Measurements from ENCODE around the gene RIMOC1.

Gene RIMOC1

GRCh38 chr5:41877408-41877807 is 26.7 kb upstream of the RIMOC1 start:
- Histone ChIP-seq H4K20me1 (ENCODE audit: low read depth, low read length) (no peaks in the 10 kb centered on the region), H3K4me3 (ENCODE audit: insufficient read depth, low read length, poor library complexity, severe bottlenecking) (no peak overlapping the region), H3K9me3 (ENCODE audit: insufficient read depth, low read length) (no peaks in the 10 kb centered on the region), H3K27me3 (ENCODE audit: low read length) (no peaks in the 10 kb centered on the region), H2AFZ (ENCODE audit: low read depth, low read length, severe bottlenecking) (no peak overlapping the region), H3K9ac (ENCODE audit: low read length) (no peak overlapping the region), H3K36me3 (ENCODE audit: low read length) (no peaks in the 10 kb centered on the region), H3K27ac (ENCODE audit: low read depth, low read length) (no peak overlapping the region), H3K4me2 (ENCODE audit: low read depth, low read length, poor library complexity, severe bottlenecking) (no peak overlapping the region), H3F3A (ENCODE audit: insufficient read depth) (no peaks in the 10 kb centered on the region), H3K9me2 (replicated peaks; ENCODE audit: insufficient read depth, low read length) (no peaks in the 10 kb centered on the region), H3K79me2 (ENCODE audit: insufficient read depth, low read length) (no peaks in the 10 kb centered on the region)
- TF ChIP-seq CTCF (IDR thresholded peaks at IDR 0.05; ENCODE audit: insufficient read depth, low read length, poor library complexity, severe bottlenecking) = no peak
- no peak for TF ChIP-seq EZH2phosphoT487 (conservative IDR thresholded peaks at IDR 0.05; ENCODE audit: low read length)

DNA sequence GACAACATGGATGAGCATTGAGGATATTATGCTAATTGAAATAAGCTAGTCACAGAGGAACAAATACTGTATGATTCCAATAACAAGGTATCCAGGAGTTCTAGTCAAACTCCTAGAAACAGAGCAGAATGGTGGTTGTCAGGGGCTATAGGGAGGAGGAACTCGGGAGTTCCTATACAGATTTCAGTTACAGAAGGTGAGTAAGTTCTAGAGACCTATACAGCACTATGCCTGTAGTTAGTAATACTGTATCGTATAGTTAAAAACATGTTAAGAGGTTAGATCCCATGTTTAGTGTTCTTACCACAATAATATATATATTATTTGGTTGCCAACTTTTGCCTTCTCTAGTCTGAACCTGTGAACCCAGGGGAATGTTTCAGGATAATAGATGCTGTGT is 26.0 kb upstream of the RIMOC1 start:
- Histone ChIP-seq H3K9me3 (ENCODE audit: insufficient read depth, low read length) (no peaks in the 10 kb centered on the region), H2AFZ (ENCODE audit: low read depth, low read length, severe bottlenecking) (no peak overlapping the region), H3K36me3 (ENCODE audit: low read length) (no peaks in the 10 kb centered on the region), H3K27ac (ENCODE audit: low read depth, low read length) (no peak overlapping the region), H3K9me2 (replicated peaks; ENCODE audit: insufficient read depth, low read length) (no peaks in the 10 kb centered on the region), H3K4me3 (ENCODE audit: insufficient read depth, low read length, poor library complexity, severe bottlenecking) (no peak overlapping the region), H3K9ac (ENCODE audit: low read length) (no peak overlapping the region), H3K4me2 (ENCODE audit: low read depth, low read length, poor library complexity, severe bottlenecking) (no peak overlapping the region), H3K27me3 (ENCODE audit: low read length) (no peaks in the 10 kb centered on the region), H3K79me2 (ENCODE audit: insufficient read depth, low read length) (no peaks in the 10 kb centered on the region), H3F3A (ENCODE audit: insufficient read depth) (no peaks in the 10 kb centered on the region), H4K20me1 (ENCODE audit: low read depth, low read length) (no peaks in the 10 kb centered on the region)
- TF ChIP-seq CTCF (IDR thresholded peaks at IDR 0.05; ENCODE audit: insufficient read depth, low read length, poor library complexity, severe bottlenecking) (no peak), EZH2phosphoT487 (conservative IDR thresholded peaks at IDR 0.05; ENCODE audit: low read length) (no peak)

- no peak overlapping the region for H3K4me3 ChIP-seq (ENCODE audit: insufficient read depth, low read length, poor library complexity, severe bottlenecking)
- H4K20me1 ChIP-seq (ENCODE audit: low read depth, low read length) = no peaks in the 10 kb centered on the region
- no peaks in the 10 kb centered on the region for H3K79me2 ChIP-seq (ENCODE audit: insufficient read depth, low read length)
- H3K9ac ChIP-seq (ENCODE audit: low read length) = no peak overlapping the region
- no peaks in the 10 kb centered on the region for H3K9me3 ChIP-seq (ENCODE audit: insufficient read depth, low read length)
- no peaks in the 10 kb centered on the region for H3K27me3 ChIP-seq (ENCODE audit: low read length)
- no peak overlapping the region for H3K27ac ChIP-seq (ENCODE audit: low read depth, low read length)
- H3F3A ChIP-seq (ENCODE audit: insufficient read depth) = no peaks in the 10 kb centered on the region
- H3K9me2 ChIP-seq (replicated peaks; ENCODE audit: insufficient read depth, low read length) = no peaks in the 10 kb centered on the region
- no peak overlapping the region for H3K4me2 ChIP-seq (ENCODE audit: low read depth, low read length, poor library complexity, severe bottlenecking)
- TF ChIP-seq CTCF (IDR thresholded peaks at IDR 0.05; ENCODE audit: insufficient read depth, low read length, poor library complexity, severe bottlenecking) (no peak), EZH2phosphoT487 (conservative IDR thresholded peaks at IDR 0.05; ENCODE audit: low read length) (no peak)
- H2AFZ ChIP-seq (ENCODE audit: low read depth, low read length, severe bottlenecking) = no peak overlapping the region
- no peaks in the 10 kb centered on the region for H3K36me3 ChIP-seq (ENCODE audit: low read length)
These were observed 25.3 kb upstream of the RIMOC1 start for GRCh38 chr5:41878643-41879478.

All from SU-DHL-6 (cell line).